ENCODE data around the gene TNS3.

Gene TNS3

GRCh38 chr7:47303014-47303694 is 278.8 kb downstream of the TNS3 start:
- no peak overlapping the region for H2AFZ ChIP-seq (ENCODE audit: low read length)
- H3K4me3 ChIP-seq (ENCODE audit: low read length): no peak overlapping the region
- H3K79me2 ChIP-seq (ENCODE audit: low read length): peaks cover 18% of the 10 kb centered on the region
- TF ChIP-seq EZH2phosphoT487 (IDR thresholded peaks at IDR 0.05; ENCODE audit: low read length): no peak
- no peak for TF ChIP-seq CTCF (IDR thresholded peaks at IDR 0.05; ENCODE audit: low read length)
- TF ChIP-seq EZH2 (optimal IDR thresholded peaks at IDR 0.05; ENCODE audit: low read depth, low read length): no peak
- H3K4me2 ChIP-seq (ENCODE audit: low read depth, low read length): no peak overlapping the region
- no peaks in the 10 kb centered on the region for H3K9me2 ChIP-seq (replicated peaks; ENCODE audit: insufficient read depth, low read length)
- H4K20me1 ChIP-seq (ENCODE audit: insufficient read depth, low read length): no peaks in the 10 kb centered on the region
- DNase-seq: no peak
- no peak overlapping the region for H3K27ac ChIP-seq (ENCODE audit: low read length)
- no peaks in the 10 kb centered on the region for H3K4me1 ChIP-seq (ENCODE audit: low read length)
- H3K27me3 ChIP-seq (replicated peaks; ENCODE audit: insufficient read depth, low read length): no peaks in the 10 kb centered on the region
- H3F3A ChIP-seq (ENCODE audit: insufficient read depth, low read length): no peaks in the 10 kb centered on the region
- no peak overlapping the region for H3K9ac ChIP-seq (ENCODE audit: low read length)
- peaks cover 11% of the 10 kb centered on the region for H3K36me3 ChIP-seq (replicated peaks; ENCODE audit: insufficient read depth, low read length)
- no peaks in the 10 kb centered on the region for H3K9me3 ChIP-seq (replicated peaks; ENCODE audit: insufficient read depth, low read length)

- DNase-seq: no peak
- no peaks in the 10 kb centered on the region for H3F3A ChIP-seq (ENCODE audit: insufficient read depth, low read length)
- H3K4me3 ChIP-seq (ENCODE audit: low read length): no peak overlapping the region
- H3K27ac ChIP-seq (ENCODE audit: low read length): no peak overlapping the region
- H3K27me3 ChIP-seq (replicated peaks; ENCODE audit: insufficient read depth, low read length): no peaks in the 10 kb centered on the region
- H3K4me1 ChIP-seq (ENCODE audit: low read length): no peaks in the 10 kb centered on the region
- peaks cover 18% of the 10 kb centered on the region for H3K79me2 ChIP-seq (ENCODE audit: low read length)
- TF ChIP-seq CTCF (IDR thresholded peaks at IDR 0.05; ENCODE audit: low read length): no peak
- no peak for TF ChIP-seq EZH2phosphoT487 (IDR thresholded peaks at IDR 0.05; ENCODE audit: low read length)
- TF ChIP-seq EZH2 (optimal IDR thresholded peaks at IDR 0.05; ENCODE audit: low read depth, low read length): no peak
- peaks cover 11% of the 10 kb centered on the region for H3K36me3 ChIP-seq (replicated peaks; ENCODE audit: insufficient read depth, low read length)
- H3K4me2 ChIP-seq (ENCODE audit: low read depth, low read length): no peak overlapping the region
- no peaks in the 10 kb centered on the region for H4K20me1 ChIP-seq (ENCODE audit: insufficient read depth, low read length)
- H3K9me3 ChIP-seq (replicated peaks; ENCODE audit: insufficient read depth, low read length): no peaks in the 10 kb centered on the region
- H3K9me2 ChIP-seq (replicated peaks; ENCODE audit: insufficient read depth, low read length): no peaks in the 10 kb centered on the region
- no peak overlapping the region for H3K9ac ChIP-seq (ENCODE audit: low read length)
- H2AFZ ChIP-seq (ENCODE audit: low read length): no peak overlapping the region
These were observed 279.4 kb downstream of the TNS3 start for GRCh38 chr7:47302560-47302959.

- H3K9ac ChIP-seq (ENCODE audit: low read length): no peak overlapping the region
These were observed 280.1 kb downstream of the TNS3 start for GRCh38 chr7:47301657-47302295.

More at GRCh38 chr7:47301657-47302295, 280.1 kb downstream of the TNS3 start:
- DNase-seq: no peak
- Histone ChIP-seq H3K27ac (ENCODE audit: low read length) (no peak overlapping the region), H4K20me1 (ENCODE audit: insufficient read depth, low read length) (no peaks in the 10 kb centered on the region), H3K79me2 (ENCODE audit: low read length) (peaks cover 24% of the 10 kb centered on the region), H3K9me3 (replicated peaks; ENCODE audit: insufficient read depth, low read length) (no peaks in the 10 kb centered on the region), H3K27me3 (replicated peaks; ENCODE audit: insufficient read depth, low read length) (no peaks in the 10 kb centered on the region), H3K36me3 (replicated peaks; ENCODE audit: insufficient read depth, low read length) (peaks cover 11% of the 10 kb centered on the region), H2AFZ (ENCODE audit: low read length) (no peak overlapping the region), H3K4me2 (ENCODE audit: low read depth, low read length) (no peak overlapping the region), H3K4me1 (ENCODE audit: low read length) (no peaks in the 10 kb centered on the region), H3K4me3 (ENCODE audit: low read length) (no peak overlapping the region), H3K9me2 (replicated peaks; ENCODE audit: insufficient read depth, low read length) (no peaks in the 10 kb centered on the region), H3F3A (ENCODE audit: insufficient read depth, low read length) (no peaks in the 10 kb centered on the region)
- TF ChIP-seq EZH2phosphoT487 (IDR thresholded peaks at IDR 0.05; ENCODE audit: low read length) (no peak), CTCF (IDR thresholded peaks at IDR 0.05; ENCODE audit: low read length) (no peak), EZH2 (optimal IDR thresholded peaks at IDR 0.05; ENCODE audit: low read depth, low read length) (no peak)
